Prostate gland (tissue), 2 donors: ENCODE measurements around the gene LRRC71.

Experiments
- CTCF ChIP-seq, 4 experiments: fragments of 200-600 bp in 2 of 4; fragments of 450-650 bp in 2 of 4; sonication (generic) in 2 of 4; IDR thresholded peaks; 1 replicate in 3 of 4; 2 replicates in 1 of 4; pipeline ENCODE4 v1.5.1; 2016 to 2019; ENCODE audit warnings: antibody characterized with exemption in 4 of 4, mild to moderate bottlenecking in 2 of 4, moderate library complexity in 2 of 4
- POLR2A ChIP-seq: fragments of 450-650 bp; IDR thresholded peaks from one replicate; pipeline ENCODE4 v1.6.1; 2016; ENCODE audit warnings: antibody characterized with exemption, mild to moderate bottlenecking

GRCh38 chr1:156961709-156962108, 41.3 kb downstream of the LRRC71 start:
- no peak for TF ChIP-seq CTCF (IDR thresholded peaks at IDR 0.05)
- no peak for TF ChIP-seq POLR2A
